GM18505 (cell line): ENCODE measurements around the gene ZNF440.
"Not testable (repeated sequence)": the region's sequence is repeated elsewhere in the genome, so short reads cannot be mapped to it uniquely, and the experiment has no call there.

Experiments used
- ATAC-seq: cut with Tn5 transposase; IDR thresholded peaks from one replicate; pipeline ENCODE4 v1.9.1; 2021; ENCODE audit not compliant: unreplicated experiment
- POLR2A ChIP-seq: IDR thresholded peaks from 4 replicates; pipeline ENCODE4 v1.6.1; 2011; ENCODE audit warnings: borderline replicate concordance; ENCODE audit not compliant: insufficient read depth, insufficient read length; ENCODE audit errors: extremely low read depth

The ZNF440 gene

DNA sequence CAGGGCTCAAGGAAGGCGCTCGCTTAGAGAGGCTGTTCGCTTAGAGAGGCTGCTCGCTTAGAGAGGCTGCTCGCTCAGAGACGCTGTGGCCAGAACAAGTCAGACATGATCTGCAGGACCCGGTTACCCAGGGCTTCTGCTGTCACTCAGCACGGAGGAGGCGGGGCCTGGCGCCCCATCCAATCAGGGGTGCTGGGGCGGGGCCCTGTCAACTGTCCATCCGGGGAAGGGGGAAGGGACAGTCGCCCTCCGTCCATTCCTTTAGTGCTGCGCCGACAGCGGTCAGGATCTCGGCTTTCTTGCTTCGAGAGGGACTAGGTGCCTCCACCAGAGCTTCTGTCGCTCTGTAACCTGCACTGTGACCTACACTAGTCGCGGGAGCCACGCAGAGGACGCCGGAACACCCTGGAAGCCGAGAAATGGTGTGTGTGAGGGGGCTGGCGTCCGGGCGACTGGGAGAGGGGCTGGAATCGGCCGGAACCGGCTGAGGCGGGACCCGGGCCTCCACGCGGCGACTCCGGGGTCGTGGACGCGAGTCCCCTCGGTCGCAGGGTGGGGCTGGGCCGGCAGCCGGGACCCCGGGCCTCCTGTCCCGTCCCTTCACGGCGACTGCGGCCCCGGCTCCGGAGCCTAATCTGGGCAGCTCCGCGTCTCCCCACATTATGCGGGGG lies at the start of gene ZNF440:
ZNF440 (plus strand) TSS at position 245 of the 671 bp plus-strand sequence; CDS start at position 420, 175 bp downstream.
- TF ChIP-seq POLR2A, result peak; percentile 89
- peak; percentile 95 for ATAC-seq

DNA sequence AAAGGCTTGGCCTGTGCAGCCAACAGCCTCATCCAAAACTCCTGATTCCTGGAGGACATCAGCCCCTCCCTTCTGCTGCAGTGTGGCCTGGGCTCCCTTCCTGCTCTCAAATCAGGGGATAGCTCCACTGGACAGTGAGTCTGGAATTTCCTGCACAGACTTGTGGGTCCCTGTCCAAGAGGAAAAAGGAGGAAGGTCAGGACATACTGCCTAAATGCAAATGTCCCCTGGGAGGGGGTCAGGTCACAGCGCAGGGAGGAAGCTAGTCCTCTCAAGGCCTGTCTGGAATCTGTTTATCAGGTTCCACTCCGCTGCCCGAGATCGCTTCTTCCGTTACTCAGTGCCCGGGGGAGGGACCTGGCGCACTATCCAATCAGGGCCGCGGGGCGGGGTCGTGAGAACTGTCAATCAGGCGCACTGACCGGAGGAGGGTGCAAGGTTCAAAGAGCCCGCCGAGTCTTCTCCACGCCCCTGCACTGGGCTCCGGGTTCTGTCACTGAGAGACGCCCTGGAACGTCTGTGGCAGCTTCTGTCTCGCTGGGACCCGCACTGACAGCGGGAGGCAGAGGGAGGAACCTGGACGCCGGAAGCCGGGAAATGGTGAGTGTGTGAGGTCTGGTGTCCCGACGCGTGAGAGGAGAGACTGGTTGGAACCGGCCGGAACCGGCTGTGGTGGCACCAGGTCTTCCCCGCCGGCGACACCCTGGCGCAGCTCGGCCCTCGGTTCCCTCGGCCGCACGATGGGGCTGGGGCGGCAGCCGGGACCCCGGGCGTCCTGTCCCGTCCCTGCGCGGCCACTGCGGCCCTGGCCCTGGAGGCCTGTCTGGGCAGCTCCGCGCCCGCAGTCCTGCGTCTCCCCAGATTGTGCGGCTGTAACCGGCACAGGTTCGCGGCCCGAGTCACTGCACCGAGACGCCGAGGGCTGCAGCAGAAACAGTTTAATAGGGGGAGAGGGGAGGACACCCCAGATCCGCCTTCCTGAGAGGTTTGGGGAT lies 47.2 kb upstream of the ZNF440 start, which contains the start of gene ZNF441:
ZNF441 (plus strand) TSS at position 404 of the 995 bp plus-strand sequence; CDS start at position 598, 194 bp downstream.
- TF ChIP-seq POLR2A, result peak; percentile 79
- peak; percentile 93 for ATAC-seq

DNA sequence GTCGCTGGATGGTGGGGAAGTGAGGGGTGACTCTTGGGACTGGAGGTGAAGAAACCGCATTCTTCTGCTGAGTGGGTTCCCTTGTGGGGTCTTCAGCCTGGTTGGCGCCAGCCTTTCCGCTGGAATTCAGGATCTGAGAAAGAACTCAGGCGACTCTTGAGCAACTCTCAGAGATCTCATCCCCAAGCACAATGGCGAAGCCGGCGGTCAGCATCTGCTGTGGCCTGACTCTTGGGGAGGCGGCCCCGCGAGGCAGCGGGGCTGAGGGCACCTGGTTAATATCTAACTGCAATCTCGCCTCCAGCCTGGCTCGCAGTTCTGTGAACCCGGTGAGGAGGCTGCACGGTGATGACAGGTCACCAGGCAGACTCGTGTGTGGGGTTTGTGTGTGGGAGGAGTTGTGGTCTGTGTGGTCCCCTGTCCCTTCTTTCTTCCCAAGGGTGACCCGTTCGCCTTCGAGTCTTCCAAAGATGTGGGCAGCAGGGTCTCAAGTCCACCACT lies 46.4 kb upstream of the ZNF440 start:
- ATAC-seq, result peak; percentile 21
- TF ChIP-seq POLR2A, result peak; percentile 51

DNA sequence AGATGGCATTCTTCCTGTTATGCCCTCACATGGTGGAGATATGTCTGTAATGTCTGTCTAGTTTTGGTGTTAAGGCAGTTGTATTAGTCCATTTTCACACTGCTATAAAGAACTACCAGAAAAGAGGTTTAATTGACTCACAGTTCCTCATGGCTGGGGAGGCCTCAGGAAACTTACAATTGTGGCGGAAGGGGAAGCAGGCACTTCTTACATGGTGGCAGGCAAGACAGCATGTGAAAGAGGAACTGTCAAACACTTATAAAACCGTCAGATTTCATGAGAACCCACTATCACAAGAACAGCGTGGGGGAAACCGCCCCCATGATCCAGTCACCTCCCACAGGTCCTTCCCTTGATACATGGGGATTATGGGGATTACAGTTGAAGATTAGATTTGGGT lies 44.1 kb upstream of the ZNF440 start:
- no peak for ATAC-seq

DNA sequence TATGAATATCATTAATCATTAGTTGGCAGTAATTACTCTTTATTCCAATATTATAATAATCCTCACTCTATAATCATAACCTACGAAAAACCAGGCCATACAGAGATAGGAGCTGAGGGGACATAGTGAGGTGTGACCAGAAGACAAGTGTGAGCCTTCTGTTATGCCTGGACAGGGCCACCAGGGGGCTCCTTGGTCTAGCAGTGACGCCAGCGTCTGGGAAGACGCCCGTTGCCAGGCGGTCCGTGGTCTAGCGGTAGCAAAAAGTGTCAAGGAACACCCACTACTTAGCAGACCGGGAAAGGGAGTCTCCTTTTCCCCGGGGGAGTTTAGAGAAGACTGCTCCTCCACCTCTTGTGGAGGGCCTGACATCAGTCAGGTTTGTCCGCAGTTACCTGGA lies 42.6 kb upstream of the ZNF440 start:
- ATAC-seq, result not testable (repeated sequence)

More for the DNA sequence above, 44.1 kb upstream of the ZNF440 start:
- no peak for TF ChIP-seq POLR2A

DNA sequence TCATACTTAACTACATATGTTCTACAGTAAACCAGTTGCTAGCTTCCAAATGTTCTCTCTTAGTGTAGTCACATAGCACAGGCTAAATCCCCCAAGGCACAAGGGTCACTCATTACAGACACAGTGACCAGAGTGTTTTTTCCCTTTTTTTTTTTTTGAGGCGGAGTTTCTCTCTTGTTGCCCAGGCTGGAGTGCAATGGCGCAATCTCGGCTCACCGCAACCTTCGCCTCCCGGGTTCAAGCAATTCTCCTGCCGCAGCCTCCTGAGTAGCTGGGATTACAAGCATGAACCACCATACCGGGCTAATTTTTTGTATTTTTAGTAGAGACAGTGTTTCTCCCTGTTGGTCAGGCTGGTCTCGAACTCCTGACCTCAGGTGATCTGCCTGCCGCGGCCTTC lies 37.4 kb upstream of the ZNF440 start:
- not testable (repeated sequence) for ATAC-seq

DNA sequence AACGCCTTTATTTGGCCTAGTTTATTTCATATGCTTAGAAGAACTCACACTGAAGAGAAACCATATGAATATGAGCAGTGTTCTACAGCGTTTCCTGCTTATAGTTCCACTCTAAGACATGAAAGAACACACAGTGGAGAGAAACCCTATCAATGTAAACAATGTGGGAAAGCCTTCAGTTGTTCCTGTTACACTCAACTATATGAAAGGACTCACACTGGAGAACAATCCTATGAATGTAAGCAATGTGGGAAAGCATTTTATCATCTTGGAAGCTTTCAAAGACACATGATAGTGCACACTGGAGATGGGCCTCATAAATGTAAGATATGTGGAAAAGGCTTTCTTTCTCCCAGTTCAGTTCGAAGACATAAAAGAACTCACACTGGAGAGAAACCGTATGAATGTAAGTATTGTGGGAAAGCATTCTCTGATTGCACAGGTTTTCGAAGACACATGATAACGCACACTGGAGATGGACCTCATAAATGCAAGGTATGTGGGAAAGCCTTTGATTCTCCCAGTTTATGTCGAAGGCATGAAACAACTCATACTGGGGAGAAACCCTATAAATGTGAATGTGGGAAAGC lies 33.5 kb upstream of the ZNF440 start:
- TF ChIP-seq POLR2A, result no peak
- no peak for ATAC-seq

DNA sequence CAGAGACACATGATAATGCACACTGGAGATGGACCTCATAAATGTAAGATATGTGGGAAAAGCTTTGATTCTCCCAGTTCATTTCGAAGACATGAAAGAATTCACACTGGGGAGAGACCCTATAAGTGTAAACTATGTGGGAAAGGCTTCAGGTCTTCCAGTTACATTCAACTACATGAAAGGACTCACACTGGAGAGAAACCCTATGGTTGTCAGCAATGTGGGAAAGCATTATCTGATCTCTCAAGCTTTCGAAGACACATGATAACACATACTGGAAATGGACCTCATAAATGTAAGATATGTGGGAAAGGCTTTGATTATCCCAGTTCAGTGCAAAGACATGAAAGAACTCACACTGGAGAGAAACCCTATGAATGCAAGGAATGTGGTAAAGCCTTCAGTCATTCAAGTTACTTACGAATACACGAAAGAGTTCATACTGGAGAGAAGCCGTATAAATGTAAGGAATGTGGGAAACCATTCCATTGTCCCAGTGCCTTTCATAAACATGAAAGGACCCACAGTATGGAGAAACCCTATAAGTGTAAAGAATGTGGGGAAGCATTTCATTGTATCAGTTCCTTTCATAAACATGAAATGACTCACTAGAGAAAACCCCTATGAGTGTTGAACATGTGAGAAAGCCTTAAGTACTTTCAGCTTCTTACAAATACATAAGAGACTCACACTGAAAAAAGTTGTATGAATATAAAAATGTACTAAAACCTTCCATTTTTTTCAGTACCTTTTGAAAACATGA lies 32.6 kb upstream of the ZNF440 start:
- no peak for ATAC-seq
- TF ChIP-seq POLR2A, result no peak

DNA sequence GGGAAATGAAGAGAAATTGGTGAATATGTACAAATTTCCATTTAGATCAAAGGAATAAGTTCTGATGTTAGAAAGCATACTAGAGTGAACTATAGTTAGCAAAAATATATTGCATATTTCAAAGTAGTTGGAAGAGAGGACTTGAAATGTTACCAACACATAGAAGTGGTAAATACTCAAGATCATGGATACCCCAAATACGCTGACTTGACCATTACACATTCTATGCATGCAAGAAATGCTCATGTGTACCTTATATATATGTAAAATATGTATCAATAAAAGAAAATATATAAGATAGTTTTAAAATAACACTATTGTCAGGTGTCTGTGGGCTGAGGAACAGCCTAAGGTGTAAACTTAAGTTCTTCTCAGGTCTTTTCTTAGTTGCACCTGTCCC lies 30.3 kb upstream of the ZNF440 start:
- ATAC-seq, result no peak

DNA sequence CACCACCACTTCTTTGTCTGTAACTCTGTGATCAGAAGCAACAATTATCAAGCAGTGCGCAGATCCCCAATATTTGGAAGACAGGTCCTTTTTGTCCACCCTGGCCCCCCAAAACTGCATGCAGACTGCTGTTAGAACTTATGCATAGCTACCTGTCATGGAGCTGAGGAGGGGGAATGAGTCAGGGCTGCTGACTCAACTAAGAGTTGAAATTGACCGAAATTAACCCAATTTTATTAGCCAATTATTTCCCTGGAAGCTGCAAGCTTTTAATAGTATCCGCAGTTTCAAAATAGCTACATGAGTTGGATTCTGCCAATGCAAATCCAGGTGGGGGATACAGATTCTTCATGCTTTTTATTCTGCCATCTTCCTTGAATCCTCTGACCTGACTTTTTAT lies 29.7 kb upstream of the ZNF440 start:
- no peak for ATAC-seq
- no peak for TF ChIP-seq POLR2A

More for the DNA sequence above, 30.3 kb upstream of the ZNF440 start:
- TF ChIP-seq POLR2A, result no peak

DNA sequence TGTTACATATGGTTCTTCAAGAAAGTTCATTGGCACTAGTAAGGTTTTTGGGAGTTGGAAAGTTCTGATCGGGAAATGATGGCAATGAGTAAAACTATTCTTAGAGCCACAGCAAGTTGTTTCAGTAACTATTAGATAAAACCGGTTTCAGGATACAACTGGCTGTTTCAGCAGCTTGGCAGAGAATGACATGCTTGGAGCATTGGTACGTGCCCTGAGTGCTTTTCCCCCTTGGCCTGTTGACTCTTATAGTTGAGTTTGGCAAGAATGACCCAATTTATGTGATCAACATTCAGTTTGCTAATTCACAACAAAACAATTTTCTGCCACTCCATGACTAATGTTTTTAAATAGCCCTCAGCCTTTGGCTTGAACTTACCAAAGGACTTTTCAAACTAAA lies 26.5 kb upstream of the ZNF440 start:
- TF ChIP-seq POLR2A, result no peak

DNA sequence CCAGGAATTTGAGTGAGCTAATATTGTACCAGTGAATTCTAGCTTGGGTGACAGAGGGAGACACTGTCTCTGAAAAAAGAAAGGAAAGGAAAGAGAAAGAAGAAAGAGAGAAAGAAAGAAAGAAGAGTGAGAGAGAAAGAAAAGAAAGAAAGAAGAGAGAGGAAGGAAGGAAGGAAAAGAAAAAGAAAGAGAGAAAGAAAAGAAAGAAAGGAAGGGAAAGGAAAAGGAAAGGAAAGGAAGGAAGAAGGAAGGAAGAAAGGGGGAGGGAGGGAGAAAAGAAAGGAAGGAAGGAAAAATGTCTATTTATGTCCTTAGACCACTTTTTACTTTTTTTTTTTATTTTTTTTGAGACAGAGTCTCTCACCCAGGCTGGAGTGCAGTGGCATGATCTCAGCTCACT lies 21.1 kb upstream of the ZNF440 start:
- no peak for ATAC-seq
- no peak for TF ChIP-seq POLR2A

More for the DNA sequence above, 26.5 kb upstream of the ZNF440 start:
- ATAC-seq, result no peak

DNA sequence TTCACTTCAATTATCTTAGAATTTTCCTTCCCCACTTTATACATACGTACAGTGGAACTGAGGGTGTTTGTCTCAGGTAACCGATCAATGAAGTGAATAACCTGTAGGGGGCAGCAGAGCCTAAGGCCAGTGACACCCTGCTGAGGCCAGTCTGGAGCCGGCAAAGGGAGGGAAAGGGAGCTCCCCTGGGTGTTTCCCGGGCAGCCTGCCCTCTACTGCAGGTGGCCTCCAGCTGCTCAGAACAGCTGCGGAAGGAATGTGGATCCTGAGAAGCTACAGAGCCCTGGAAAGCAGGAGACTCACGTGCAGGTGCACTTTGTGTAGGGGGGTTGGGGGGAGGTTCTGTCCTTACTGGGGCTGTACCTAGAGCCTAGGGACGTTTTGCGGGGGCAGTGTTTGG lies 16.6 kb upstream of the ZNF440 start:
- TF ChIP-seq POLR2A, result no peak
- ATAC-seq, result peak; percentile 41
